Peyer's patch (tissue), 4 donors: Measurements from ENCODE around the gene PLEK2. TPM values are rescaled to one million over a fixed set of nuclear protein-coding genes. Genes with fewer than 3 reads are reported as not detected.
A peak's percentile ranks its signal among the peaks of the same experiment; 100 is the strongest.

Experiments
- DNase-seq, 3 donors: peaks; one replicate each; pipeline ENCODE4 v3.0.0-alpha.2; 2017 to 2019
- H3K27ac ChIP-seq, 4 donors: fragments of 200-600 bp; sonication (generic); one replicate each; pipeline ENCODE4 v1.5.1; 2016 to 2019
- H3K27me3 ChIP-seq, 2 donors: fragments of 200-600 bp; sonication (generic); one replicate each; pipeline ENCODE4 v1.5.1; 2019
- H3K36me3 ChIP-seq, 3 donors: fragments of 200-600 bp; sonication (generic); one replicate each; pipeline ENCODE4 v1.5.1; 2016 to 2019
- H3K4me1 ChIP-seq, 4 donors: fragments of 200-600 bp; sonication (generic); one replicate each; pipeline ENCODE4 v1.5.1; 2016 to 2019
- H3K4me3 ChIP-seq, 4 donors: fragments of 200-600 bp; sonication (generic); 1 replicate in 3 of 4; 2 replicates in 1 of 4; pipeline ENCODE4 v1.5.1; 2016 to 2019; ENCODE audit warnings: mild to moderate bottlenecking in 1 of 4
- H3K9me3 ChIP-seq, 4 donors: fragments of 200-600 bp; sonication (generic); one replicate each; pipeline ENCODE4 v1.5.1; 2016 to 2019; ENCODE audit warnings: mild to moderate bottlenecking in 1 of 4
- CTCF ChIP-seq, 6 experiments: fragments of 450-650 bp in 4 of 6; fragments of 200-600 bp in 2 of 6; sonication (generic) in 1 of 6; IDR thresholded peaks; one replicate each; pipeline ENCODE4 v1.5.1; 2017 to 2019; ENCODE audit warnings: antibody characterized with exemption in 6 of 6, mild to moderate bottlenecking in 3 of 6, moderate library complexity in 1 of 6
- POLR2A ChIP-seq, 2 donors: fragments of 450-650 bp; IDR thresholded peaks; one replicate each; pipeline ENCODE4 v1.5.1; 2017; ENCODE audit warnings: antibody characterized with exemption in 2 of 2, mild to moderate bottlenecking in 2 of 2, moderate library complexity in 2 of 2
- total RNA-seq, 4 donors: library from RNA; depleted of rRNA; stranded (reverse); fragments of >200 nt; gene quantifications; one replicate each; pipeline ENCODE4 v1.1.0, GENCODE V29; 2016

PLEK2 gene
- total RNA-seq, 4 donors from 2014 or later = 19.7 to 40.3 (median 33.6) TPM

GRCh38 chr14:67442139-67442906, 30.4 kb upstream of the PLEK2 start:
- H3K4me3 ChIP-seq = no peak overlapping the region
- TF ChIP-seq POLR2A (IDR thresholded peaks at IDR 0.05) (no peak), CTCF (IDR thresholded peaks at IDR 0.05) (no peak)
- no peak for DNase-seq
- H3K27me3 ChIP-seq = no peaks in the 10 kb centered on the region
- H3K27ac ChIP-seq = no peak overlapping the region
- no peaks in the 10 kb centered on the region for H3K9me3 ChIP-seq
- peaks cover 0 to 22% (median 0%) of the 10 kb centered on the region in 4 donors for H3K4me1 ChIP-seq
- H3K36me3 ChIP-seq = no peaks in the 10 kb centered on the region

GRCh38 chr14:67441672-67442071, 29.7 kb upstream of the PLEK2 start:
- Histone ChIP-seq H3K27ac (no peak overlapping the region), H3K4me1 (peaks cover 0 to 24% (median 0%) of the 10 kb centered on the region in 4 donors)
- DNase-seq = no peak

DNA sequence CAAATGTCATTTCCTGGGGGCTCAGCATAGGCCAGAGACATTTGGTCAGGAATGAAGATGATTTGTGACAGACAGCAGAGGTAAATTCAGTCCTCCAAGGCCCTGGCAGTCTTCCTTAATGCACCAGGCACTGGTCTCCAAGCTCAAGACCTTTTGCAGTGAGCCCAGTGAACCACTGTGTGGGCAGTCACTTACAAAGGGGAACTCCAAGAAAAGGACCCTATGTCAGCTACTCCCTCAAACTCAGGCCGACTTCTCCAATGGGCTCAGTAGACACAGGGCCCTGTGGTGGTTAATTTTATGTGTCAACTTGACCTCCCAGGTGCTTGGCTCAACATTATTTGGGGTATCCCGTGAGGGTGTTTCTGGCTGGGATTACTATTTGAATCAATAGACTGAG, 29.3 kb upstream of the PLEK2 start:
- H3K4me3 ChIP-seq = no peak overlapping the region
- TF ChIP-seq CTCF (IDR thresholded peaks at IDR 0.05) (no peak), POLR2A (IDR thresholded peaks at IDR 0.05) (no peak)
- H3K4me1 ChIP-seq = peaks cover 0 to 27% (median 0%) of the 10 kb centered on the region in 4 donors
- no peak for DNase-seq
- no peaks in the 10 kb centered on the region for H3K36me3 ChIP-seq
- no peak overlapping the region for H3K27ac ChIP-seq
- H3K9me3 ChIP-seq = no peaks in the 10 kb centered on the region
- H3K27me3 ChIP-seq = no peaks in the 10 kb centered on the region

More at GRCh38 chr14:67441672-67442071, 29.7 kb upstream of the PLEK2 start:
- TF ChIP-seq CTCF (IDR thresholded peaks at IDR 0.05) (no peak), POLR2A (IDR thresholded peaks at IDR 0.05) (no peak)
- Histone ChIP-seq H3K27me3 (no peaks in the 10 kb centered on the region), H3K4me3 (no peak overlapping the region), H3K36me3 (no peaks in the 10 kb centered on the region), H3K9me3 (no peaks in the 10 kb centered on the region)

GRCh38 chr14:67440513-67440912, 28.5 kb upstream of the PLEK2 start:
- H3K36me3 ChIP-seq = no peaks in the 10 kb centered on the region
- H3K27me3 ChIP-seq = no peaks in the 10 kb centered on the region
- H3K27ac ChIP-seq = peak overlapping the region in 2 of 4 donors; percentile 39 to 66
- TF ChIP-seq CTCF (IDR thresholded peaks at IDR 0.05) (no peak), POLR2A (IDR thresholded peaks at IDR 0.05) (no peak)
- H3K4me3 ChIP-seq = no peak overlapping the region
- DNase-seq = peak in 1 of 3 donors; percentile 53
- no peaks in the 10 kb centered on the region for H3K9me3 ChIP-seq
- peaks cover 0 to 28% (median 0%) of the 10 kb centered on the region in 4 donors for H3K4me1 ChIP-seq

GRCh38 chr14:67438969-67439368, 27.0 kb upstream of the PLEK2 start:
- Histone ChIP-seq H3K27ac (no peak overlapping the region), H3K27me3 (no peaks in the 10 kb centered on the region), H3K4me3 (no peak overlapping the region), H3K9me3 (no peaks in the 10 kb centered on the region), H3K4me1 (peaks cover 0 to 28% (median 0%) of the 10 kb centered on the region in 4 donors), H3K36me3 (no peaks in the 10 kb centered on the region)
- TF ChIP-seq CTCF (IDR thresholded peaks at IDR 0.05) (no peak), POLR2A (IDR thresholded peaks at IDR 0.05) (no peak)
- no peak for DNase-seq
